ENCODE measurements around the gene SLC17A3. TPM values are rescaled to one million over a fixed set of nuclear protein-coding genes. Genes with fewer than 3 reads are reported as not detected.

Gene SLC17A3
- total RNA-seq, 1 donor from 2014 or later, result not detected

DNA sequence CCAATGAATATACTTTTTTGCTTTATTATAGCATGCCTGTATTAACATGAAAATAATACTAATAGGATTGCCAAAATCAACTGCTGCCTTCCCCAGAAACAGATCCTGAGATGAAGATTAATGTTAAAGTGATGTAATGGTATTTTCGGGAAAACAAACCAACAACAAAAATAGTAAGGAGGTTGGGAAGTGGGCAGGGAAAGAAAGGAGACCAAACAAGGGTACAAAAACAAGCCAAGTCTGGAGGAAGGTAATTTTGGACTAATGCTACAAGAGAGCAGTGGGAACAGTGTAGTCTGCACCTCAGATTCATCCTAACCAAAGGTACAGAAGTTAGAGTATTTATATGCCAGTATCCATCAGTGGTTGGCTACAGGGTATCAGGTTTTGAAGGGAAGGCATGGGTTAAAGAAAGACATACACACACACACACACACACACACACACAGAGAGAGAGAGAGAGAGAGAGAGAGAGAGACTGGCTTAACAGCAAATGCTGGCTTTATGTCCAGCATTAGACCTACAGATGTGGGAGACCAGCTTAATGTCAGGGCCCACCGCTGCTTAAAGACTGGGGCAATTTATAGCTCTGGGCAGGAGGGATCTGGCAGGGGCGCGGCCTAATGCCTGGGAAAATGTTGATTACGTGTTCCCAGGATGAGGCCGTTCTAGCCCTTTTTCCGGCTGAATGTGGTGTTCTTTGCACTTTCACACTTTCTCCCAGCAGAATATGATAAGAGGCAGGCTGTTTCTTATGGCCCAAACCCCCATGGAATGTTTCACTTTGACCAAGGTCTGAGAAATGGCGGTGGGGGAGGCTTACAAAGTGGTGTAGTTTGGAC is 38.4 kb downstream of the SLC17A3 start:
- ATAC-seq, result no peak

DNA sequence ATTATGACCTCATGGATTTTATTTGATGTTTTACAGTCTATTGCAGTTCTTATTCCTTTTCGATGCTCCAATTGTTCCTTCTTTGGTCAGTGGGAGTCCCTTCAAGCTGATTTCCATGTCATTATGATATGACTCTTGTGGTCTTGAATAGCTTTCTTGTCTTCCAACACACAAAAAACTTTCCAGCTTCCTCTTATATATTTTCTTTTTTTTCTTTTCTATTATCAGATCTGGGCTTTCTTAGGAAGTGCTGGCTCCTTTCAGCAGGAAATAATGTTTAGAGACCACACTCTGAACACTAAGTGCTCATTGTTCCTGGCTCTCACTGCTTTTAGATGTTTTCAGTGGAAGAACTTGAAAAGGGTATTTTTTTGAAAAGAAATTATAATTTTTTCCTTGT is 39.1 kb downstream of the SLC17A3 start:
- ATAC-seq, result no peak

DNA sequence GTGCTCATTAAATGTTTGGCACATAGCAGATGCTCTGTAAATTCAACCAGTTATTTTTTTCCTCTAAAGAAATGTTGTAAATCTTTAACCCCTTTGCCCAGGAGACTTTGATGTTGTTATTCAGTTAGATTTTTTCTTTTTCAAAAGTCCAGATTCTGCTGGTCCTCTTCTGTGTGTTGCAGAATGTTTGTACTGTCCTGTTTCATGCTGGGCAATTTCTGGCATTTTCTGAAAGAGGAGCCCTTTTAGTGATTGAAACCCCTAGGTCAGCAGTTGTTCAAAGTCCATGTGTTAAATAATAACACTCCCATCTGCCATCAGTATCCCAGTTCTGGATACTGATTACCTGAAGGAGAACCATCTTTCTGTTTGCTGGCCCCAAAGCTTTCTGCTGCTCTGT is 40.9 kb downstream of the SLC17A3 start:
- ATAC-seq, result no peak

DNA sequence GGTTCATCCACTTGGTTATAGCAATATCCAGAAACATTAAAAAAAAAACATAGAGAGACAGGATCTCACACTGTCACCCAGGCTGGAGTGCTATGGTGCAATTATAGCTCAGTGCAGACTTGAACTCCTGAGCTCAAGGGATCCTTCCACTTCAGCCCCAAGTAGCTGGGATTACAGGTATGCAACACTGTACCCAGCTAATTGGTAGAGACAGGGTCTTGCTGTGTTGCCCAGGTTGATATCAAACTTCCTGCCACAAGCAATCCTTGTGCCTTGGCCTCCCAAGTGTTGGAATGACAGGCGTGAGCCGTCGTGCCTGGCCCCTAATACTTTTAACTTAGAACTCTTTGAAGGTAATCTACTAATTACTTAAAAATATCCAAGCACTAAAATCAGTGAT is 41.4 kb downstream of the SLC17A3 start:
- ATAC-seq, result no peak

DNA sequence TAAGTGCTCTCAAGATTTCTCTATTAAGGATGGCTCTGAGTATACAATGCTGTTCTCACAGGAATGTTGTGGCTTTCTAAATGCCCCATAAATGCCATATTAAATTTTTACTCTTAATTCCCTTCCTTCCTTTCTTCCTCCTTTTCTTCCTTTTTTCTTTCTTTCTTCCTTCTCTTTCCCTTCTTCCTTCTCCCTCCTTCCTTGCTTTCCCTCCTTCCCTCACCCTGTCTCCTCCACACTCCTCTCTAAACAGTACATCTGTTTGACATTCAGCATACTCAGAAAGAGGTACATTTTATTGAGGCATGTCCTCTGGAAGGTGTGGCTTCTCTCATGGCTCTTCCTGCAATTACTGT is 41.8 kb downstream of the SLC17A3 start:
- ATAC-seq, result no peak

DNA sequence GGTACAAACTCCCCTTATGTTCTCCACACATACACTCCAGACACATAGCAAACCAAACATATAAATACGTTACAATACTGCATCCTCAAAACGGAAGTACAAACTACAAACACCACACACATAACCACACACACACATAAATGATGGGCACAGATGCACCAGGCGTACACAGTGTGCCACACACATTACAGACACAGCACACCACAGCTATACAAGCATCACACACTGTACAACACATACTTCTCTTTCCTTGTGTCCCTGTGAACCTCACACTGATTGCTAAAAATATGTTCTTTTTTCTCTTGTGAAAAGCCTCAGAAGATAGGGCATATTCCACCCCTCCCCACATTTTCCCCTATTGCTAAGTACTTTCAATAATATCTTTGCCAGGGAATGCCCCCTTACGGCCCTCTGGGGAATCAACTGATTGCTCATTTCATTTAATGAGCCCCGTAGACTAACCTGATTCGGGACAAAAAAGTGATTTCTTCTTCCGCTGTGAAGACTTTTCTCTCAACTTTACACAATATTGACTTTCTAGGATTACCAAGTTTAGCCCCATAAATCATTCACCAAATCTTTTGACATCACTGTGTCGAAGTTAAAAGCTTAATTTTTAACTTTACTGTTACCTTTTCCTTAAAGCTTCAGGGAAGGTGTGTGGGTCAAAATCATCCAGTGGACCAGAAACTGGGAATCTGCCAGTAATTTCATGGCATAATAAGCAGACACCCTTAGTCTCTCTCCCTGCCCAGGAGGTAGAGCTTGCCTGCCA is 42.3 kb downstream of the SLC17A3 start, which contains the start of gene SLC17A1:
TSS of gene SLC17A1 (minus strand) at position 521 of the 775 bp plus-strand sequence. CDS start 1,495 bp downstream, outside the sequence.
- ATAC-seq, result no peak

DNA sequence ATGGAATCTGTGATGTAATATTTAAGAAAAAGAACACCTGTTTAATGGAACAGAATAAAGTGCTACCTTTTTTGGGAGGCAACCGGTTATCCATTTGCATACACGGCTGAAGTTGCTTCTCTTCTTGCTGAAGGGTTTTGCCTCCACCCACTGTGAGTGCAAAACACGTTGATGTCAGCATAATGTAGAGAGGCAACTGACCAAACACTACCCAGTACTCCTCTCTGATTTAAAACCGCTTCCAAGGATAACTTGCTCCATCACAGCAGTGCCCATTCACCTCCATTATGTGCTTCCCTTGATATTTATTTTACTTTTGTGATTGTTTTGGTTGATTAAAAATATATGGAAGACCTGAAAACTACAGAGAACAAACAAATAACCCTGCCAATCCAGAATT is 43.6 kb downstream of the SLC17A3 start:
- no peak for ATAC-seq

DNA sequence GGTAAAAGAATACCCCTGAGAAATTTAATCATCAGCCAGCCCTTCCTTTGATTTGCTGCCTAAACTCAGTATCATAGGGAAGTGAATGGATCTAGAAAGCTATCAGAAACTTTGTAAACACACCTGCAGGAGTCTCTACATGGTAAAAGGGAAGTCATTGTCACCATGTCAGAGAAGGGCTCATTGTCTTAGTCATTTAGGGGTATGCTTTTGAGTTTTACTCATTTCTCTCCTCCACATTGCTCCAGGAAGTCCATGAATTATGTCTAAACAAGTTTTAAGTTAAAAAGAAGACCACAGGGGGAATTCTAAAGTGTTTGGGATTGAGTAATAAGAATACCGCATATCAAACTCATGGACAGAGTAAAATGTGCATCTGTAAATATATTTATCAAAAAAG is 44.7 kb downstream of the SLC17A3 start:
- ATAC-seq, result no peak

DNA sequence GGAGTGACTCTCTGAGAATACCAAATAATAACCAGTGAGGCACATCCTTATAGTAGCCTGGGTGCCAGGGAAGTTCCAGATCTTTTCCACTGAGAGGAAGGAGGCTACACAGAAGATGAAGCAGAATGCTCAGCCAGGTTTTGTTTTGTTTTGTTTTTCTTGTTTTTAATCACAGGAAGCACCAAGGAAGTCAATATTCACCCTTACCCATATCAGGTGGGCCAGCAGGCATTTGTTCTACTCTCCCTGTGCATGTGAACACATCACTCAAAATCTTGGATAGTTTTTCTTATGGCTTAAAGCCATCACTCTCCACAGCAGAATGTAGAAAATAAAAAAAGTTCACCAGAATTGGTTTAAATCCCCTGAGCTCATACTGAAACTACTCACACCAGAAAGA is 52.7 kb downstream of the SLC17A3 start:
- no peak for ATAC-seq

DNA sequence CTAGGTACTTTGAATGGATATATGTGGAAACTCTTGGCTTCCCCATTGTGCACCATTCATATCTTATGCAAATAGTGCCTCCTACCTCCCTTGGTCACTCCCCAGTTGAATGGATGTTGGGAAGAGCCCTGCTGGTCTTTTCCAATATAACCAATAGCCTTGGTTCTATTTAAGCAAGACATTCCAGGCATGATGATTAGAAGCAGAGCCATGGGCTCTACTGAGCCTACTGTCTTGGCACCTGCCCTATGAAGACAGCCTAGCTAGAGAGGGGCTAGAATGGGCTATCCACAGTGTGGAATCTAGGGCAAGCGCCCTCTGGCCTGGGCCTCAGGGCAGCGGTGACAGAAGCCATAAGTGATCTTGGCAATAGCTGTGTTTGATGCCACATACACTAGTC is 57.8 kb downstream of the SLC17A3 start:
- no peak for ATAC-seq

DNA sequence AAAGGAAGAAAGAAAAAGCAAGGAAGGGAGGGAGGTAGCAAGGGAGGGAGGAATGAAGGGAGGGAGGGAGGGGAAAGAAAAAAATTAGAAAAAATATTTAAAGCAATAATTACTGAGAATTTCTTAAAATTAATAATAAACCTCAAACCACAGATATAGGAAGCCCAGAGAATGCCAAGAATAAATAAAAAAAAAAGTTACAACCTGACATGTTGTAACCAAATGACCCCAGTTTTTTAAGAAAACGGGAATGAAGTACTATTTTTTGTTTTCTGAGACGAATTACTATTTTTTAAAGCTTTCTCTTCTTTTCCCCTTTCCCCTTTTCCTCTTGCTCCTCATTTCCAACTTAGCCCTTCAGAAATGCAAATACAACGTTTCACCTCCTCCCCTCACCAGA is 58.8 kb downstream of the SLC17A3 start:
- ATAC-seq, result no peak

DNA sequence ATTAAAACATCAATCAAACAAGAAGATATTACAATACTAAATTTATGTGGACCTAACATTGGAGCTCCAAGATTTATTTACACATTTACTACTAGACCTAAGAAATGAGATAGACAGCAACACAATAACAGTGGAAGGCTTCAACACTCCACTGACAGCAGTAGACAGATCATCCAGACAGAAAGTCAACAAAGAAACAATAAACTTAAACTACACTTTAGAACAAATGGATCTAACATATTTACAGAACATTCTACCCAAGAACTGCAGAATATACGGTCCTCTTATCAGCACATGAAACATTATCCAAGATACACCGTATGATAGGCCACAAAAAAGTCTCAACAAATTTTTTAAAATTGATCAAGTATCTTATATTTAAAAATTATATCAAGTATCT is 69.2 kb downstream of the SLC17A3 start:
- no peak for ATAC-seq

DNA sequence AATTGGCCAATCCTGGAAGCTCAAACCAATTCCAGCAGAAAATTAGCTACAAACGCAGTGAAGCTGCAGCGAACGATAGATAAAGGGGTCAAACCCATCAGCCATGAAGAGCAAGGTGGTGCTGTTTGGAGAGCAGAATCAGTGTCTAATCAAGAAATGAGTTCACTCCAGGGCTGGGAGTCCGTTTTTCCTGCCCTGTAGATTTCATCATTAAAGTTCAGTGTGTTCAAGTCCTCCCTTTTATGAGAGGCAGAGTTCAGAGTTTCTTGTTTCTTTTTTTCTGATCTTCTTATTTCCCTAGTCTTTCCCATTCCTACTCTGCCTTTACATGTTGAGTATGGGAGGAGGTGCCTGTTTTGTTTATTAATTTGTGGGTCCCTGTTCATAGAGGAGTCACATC is 72.6 kb downstream of the SLC17A3 start:
- no peak for ATAC-seq

Other genes with a start within 250 kb of the SLC17A3 start
- not detected for gene SCGN, start 222.0 kb downstream of the SLC17A3 start, total RNA-seq
- gene SLC17A4, start 119.5 kb downstream of the SLC17A3 start, total RNA-seq, result not detected
- not detected for gene SLC17A1, start 42.2 kb downstream of the SLC17A3 start, total RNA-seq
- gene SLC17A2, start 56.4 kb upstream of the SLC17A3 start, total RNA-seq, result not detected
- 7.2 TPM for gene TRIM38, start 88.6 kb upstream of the SLC17A3 start, total RNA-seq
- gene HFE, start 213.2 kb upstream of the SLC17A3 start, total RNA-seq, result 4.7 TPM

All from esophagus mucosa (tissue), 1 donor.